ENCODE measurements around the gene EPHA5. TPM values are rescaled to one million over a fixed set of nuclear protein-coding genes. Genes with fewer than 3 reads are reported as not detected.

Gene EPHA5
- total RNA-seq, 1 experiment from 2014 or later, result not detected

DNA sequence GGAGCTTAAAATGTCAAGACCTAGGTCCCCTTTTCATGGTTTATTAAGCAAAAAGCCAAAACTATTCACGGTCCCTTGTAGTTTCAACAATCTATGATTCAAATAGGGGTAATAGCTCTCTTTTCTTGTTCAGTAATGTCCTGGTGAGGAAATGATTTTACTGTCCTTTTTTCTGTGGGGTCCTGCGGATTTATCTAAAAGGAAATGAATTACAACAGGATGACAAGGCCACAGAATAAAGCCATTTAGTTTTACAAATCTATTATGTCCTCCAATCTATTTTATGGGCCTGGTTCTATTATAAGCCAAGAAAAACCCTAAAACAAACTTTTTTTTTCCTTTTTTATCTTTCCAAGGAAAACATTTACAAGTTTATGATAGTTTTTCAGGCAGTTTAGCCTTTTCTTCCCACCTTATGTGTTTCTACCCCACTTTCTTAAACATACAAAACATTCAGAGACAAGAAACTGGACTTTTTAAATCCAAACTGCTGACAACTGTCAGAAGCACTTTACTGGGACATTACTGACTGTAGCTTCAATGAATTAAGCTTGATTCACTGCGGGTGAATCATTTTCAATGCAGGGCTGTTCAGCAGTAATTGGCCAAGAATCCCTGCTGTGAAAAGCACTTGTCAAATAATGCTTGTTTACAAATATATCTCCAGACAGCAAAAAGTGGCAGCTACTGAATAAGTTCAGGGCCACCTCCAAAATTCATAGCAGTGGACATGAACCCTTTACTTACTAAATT lies 4.3 kb downstream of the EPHA5 start:
- H2BK120ac ChIP-seq (ENCODE audit: low read depth, low read length, poor library complexity, severe bottlenecking), result no peak overlapping the region
- Mint-ChIP-seq H3K4me1 (peaks cover 50 to 52% of the 10 kb centered on the region in 2 experiments), H3K27me3 (ENCODE audit: low read depth) (peaks cover 49% of the 10 kb centered on the region), H3K36me3 (ENCODE audit: insufficient read depth in 1 of 3, low read depth in 3 of 3) (no peaks in the 10 kb centered on the region), H3K9me3 (no peaks in the 10 kb centered on the region; a peak in 1 of 5 replicates), H3K4me3 (no peak overlapping the region), H3K27ac (no peak overlapping the region; a peak in 1 of 7 replicates)
- H3K56ac ChIP-seq (ENCODE audit: insufficient read length, low read depth, low read length), result no peak overlapping the region
- no peak overlapping the region for H3K4ac ChIP-seq (ENCODE audit: low read depth, low read length)
- no peak overlapping the region for H2BK12ac ChIP-seq (ENCODE audit: insufficient read length, low read depth, low read length)
- H4K8ac ChIP-seq (replicated peaks; ENCODE audit: insufficient read length, low read depth, low read length), result no peak overlapping the region
- WGBS (ENCODE audit: extremely low coverage, insufficient read length, low lambda C conversion rate), result no CpG with 5 or more reads among the region's 3 CpGs
- H3K23me2 ChIP-seq (ENCODE audit: insufficient read length, low read depth, low read length, poor library complexity, severe bottlenecking), result peaks cover 18% of the 10 kb centered on the region
- H3K9ac ChIP-seq (ENCODE audit: extremely low read depth, insufficient read length, low read length), result no peak overlapping the region
- peaks cover 24% of the 10 kb centered on the region for H3K27me3 ChIP-seq (ENCODE audit: insufficient read depth, low read length)
- no peak overlapping the region for H3K27ac ChIP-seq (ENCODE audit: insufficient read length, low read depth, low read length)
- no peak overlapping the region for H4K5ac ChIP-seq (ENCODE audit: insufficient read length, low read depth, low read length)
- no peaks in the 10 kb centered on the region for H4K20me1 ChIP-seq (ENCODE audit: control insufficient read depth, insufficient read depth, insufficient read length)
- H3T11ph ChIP-seq (ENCODE audit: low read length), result no peak overlapping the region
- H2BK20ac ChIP-seq (ENCODE audit: low read depth, low read length, poor library complexity, severe bottlenecking), result no peak overlapping the region
- TF ChIP-seq CTCF (conservative IDR thresholded peaks at IDR 0.05), result no peak
- H3K79me1 ChIP-seq (ENCODE audit: insufficient read depth, low read depth, low read length, poor library complexity, severe bottlenecking), result no peaks in the 10 kb centered on the region
- H3K9me3 ChIP-seq (ENCODE audit: control insufficient read depth, low read depth, low read length), result no peaks in the 10 kb centered on the region
- H3K4me2 ChIP-seq (ENCODE audit: insufficient read depth, insufficient read length, low read length), result no peak overlapping the region
- H3K14ac ChIP-seq (ENCODE audit: insufficient read depth, low read length), result no peak overlapping the region
- no peak overlapping the region for H2BK5ac ChIP-seq (ENCODE audit: insufficient read length, low read length)
- DNase-seq, result no peak
- no peak overlapping the region for H2BK15ac ChIP-seq (ENCODE audit: low read depth, low read length)
- H3K4me1 ChIP-seq (ENCODE audit: insufficient read depth, low read length), result peaks cover 8% of the 10 kb centered on the region; the same call in 1 of the 2 replicates
- no peaks in the 10 kb centered on the region for H3K79me2 ChIP-seq (ENCODE audit: insufficient read depth, low read length)
- H2AFZ ChIP-seq (ENCODE audit: low read length), result no peak overlapping the region
- H2AK5ac ChIP-seq (ENCODE audit: insufficient read length, low read length), result no peak overlapping the region
- H3K23ac ChIP-seq (ENCODE audit: insufficient read length, low read depth, low read length), result no peak overlapping the region
- H3K18ac ChIP-seq (ENCODE audit: insufficient read length, low read depth, low read length), result no peak overlapping the region
- no peak overlapping the region for H4K91ac ChIP-seq (ENCODE audit: insufficient read length, low read depth, low read length)
